Panc1 (cell line): ENCODE results near the gene RNF20.

Source experiments
- CTCF ChIP-seq: fragments of 450-650 bp; IDR thresholded peaks from 2 replicates; pipeline ENCODE4 v1.5.1; 2017; ENCODE audit warnings: mild to moderate bottlenecking
- POLR2AphosphoS5 ChIP-seq: IDR thresholded peaks from 2 replicates; pipeline ENCODE4 v1.6.1; 2012; ENCODE audit warnings: mild to moderate bottlenecking, low read depth, low read length, moderate library complexity
- REST ChIP-seq, 2 experiments: IDR thresholded peaks; 2 replicates each; pipeline ENCODE4 v1.6.1; 2011 to 2012; ENCODE audit warnings: low read depth in 2 of 2, control low read depth in 1 of 2, low read length in 1 of 2, mild to moderate bottlenecking in 1 of 2, moderate library complexity in 1 of 2; ENCODE audit not compliant: insufficient read depth in 1 of 2
- SIN3A ChIP-seq: IDR thresholded peaks from 2 replicates; pipeline ENCODE4 v1.6.1; 2012; ENCODE audit warnings: low read depth, mild to moderate bottlenecking, low read length, moderate library complexity, borderline replicate concordance; ENCODE audit not compliant: insufficient read depth
- TCF7L2 ChIP-seq: IDR thresholded peaks from 2 replicates; pipeline ENCODE4 v1.6.1; 2011; ENCODE audit warnings: mild to moderate bottlenecking, low read depth, low read length, inconsistent platforms

GRCh38 chr9:101572316-101572715 is 38.7 kb downstream of the RNF20 start:
- TF ChIP-seq CTCF (no peak), POLR2AphosphoS5 (no peak), REST (IDR thresholded peaks at IDR 0.05; ENCODE audit: insufficient read depth in 1 of 2, low read depth in 2 of 2, low read length in 1 of 2) (no peak), SIN3A (no peak), TCF7L2 (no peak)
